ENCODE data around the gene PTGDS. TPM values are rescaled to one million over a fixed set of nuclear protein-coding genes. Genes with fewer than 3 reads are reported as not detected.
A peak's percentile ranks its signal among the peaks of the same experiment; 100 is the strongest.

PTGDS gene
- total RNA-seq, 2 donors from 2014 or later: 8.7 to 36.9 TPM

GRCh38 chr9:136944519-136945332, 32.6 kb upstream of the PTGDS start, which contains the start of the genes C8G and FBXW5:
TSS of gene C8G (plus strand) at chr9:136945243. CDS start at chr9:136945321, 78 bp downstream.
TSS of gene FBXW5 (minus strand) at chr9:136944738. CDS start at chr9:136944083, 655 bp downstream.
- intact Hi-C loops (cut with DNase I, micrococcal nuclease): loop anchor here in 1 of 2 donors (10.0 kb wide), 1 partner anchor 80 kb away; the partner anchor contains the start of gene ABCA2
- peak; percentile 93 to 94 for DNase-seq
- peak; percentile 72 for ATAC-seq

GRCh38 chr9:136945333-136946227, 31.7 kb upstream of the PTGDS start:
- intact Hi-C loops (cut with DNase I, micrococcal nuclease): loop anchor here in 1 of 2 donors (10.0 kb wide), 1 partner anchor 79 kb away; the partner anchor contains the start of gene ABCA2
- no peak for ATAC-seq
- DNase-seq: peak in 1 of 2 donors; percentile 44

- ATAC-seq: no peak
- DNase-seq: peak in 1 of 2 donors; percentile 32
- intact Hi-C loops (cut with DNase I, micrococcal nuclease): loop anchor here in 1 of 2 donors (10.0 kb wide), 1 partner anchor 78 kb away; the partner anchor contains the start of gene ABCA2
Measured at GRCh38 chr9:136946228-136947027, 30.9 kb upstream of the PTGDS start.

GRCh38 chr9:136947028-136947891, 30.0 kb upstream of the PTGDS start:
- ATAC-seq (no peak), DNase-seq (peak in 1 of 2 donors; percentile 29)
- intact Hi-C loops (cut with DNase I, micrococcal nuclease): loop anchor here in 1 of 2 donors (10.0 kb wide), 1 partner anchor 78 kb away; the partner anchor contains the start of gene ABCA2

GRCh38 chr9:136947955-136948510, 29.3 kb upstream of the PTGDS start:
- no peak for ATAC-seq
- intact Hi-C loops (cut with DNase I, micrococcal nuclease): loop anchor here in 1 of 2 donors (10.0 kb wide), 1 partner anchor 77 kb away; the partner anchor contains the start of gene ABCA2
- peak; percentile 56 to 74 for DNase-seq

GRCh38 chr9:136949239-136949816, 28.0 kb upstream of the PTGDS start:
- intact Hi-C loops (cut with DNase I, micrococcal nuclease): loop anchor here in 1 of 2 donors (10.0 kb wide), 1 partner anchor 75 kb away; the partner anchor contains the start of gene ABCA2
- DNase-seq (no peak), ATAC-seq (peak; percentile 37)

- intact Hi-C loops (cut with DNase I, micrococcal nuclease): loop anchor here in 1 of 2 donors (10.0 kb wide), 1 partner anchor 75 kb away; the partner anchor contains the start of gene ABCA2
- peak; percentile 79 for ATAC-seq
- DNase-seq: peak; percentile 97 to 98
Measured at GRCh38 chr9:136949817-136950655, 27.3 kb upstream of the PTGDS start.

GRCh38 chr9:136950656-136951276, 26.5 kb upstream of the PTGDS start:
- DNase-seq: no peak
- peak; percentile 17 for ATAC-seq

GRCh38 chr9:136951541-136952320, 25.6 kb upstream of the PTGDS start, which contains the start of gene LCN12:
TSS of gene LCN12 (plus strand) at chr9:136952273. CDS start at chr9:136952328, 55 bp downstream.
- ATAC-seq (no peak), DNase-seq (peak in 1 of 2 donors; percentile 74)
- intact Hi-C loops (cut with DNase I, micrococcal nuclease): no loop called here

More at GRCh38 chr9:136950656-136951276, 26.5 kb upstream of the PTGDS start:
- intact Hi-C loops (cut with DNase I, micrococcal nuclease): no loop called here

GRCh38 chr9:136952321-136952850, 24.9 kb upstream of the PTGDS start:
- DNase-seq: no peak
- intact Hi-C loops (cut with DNase I, micrococcal nuclease): no loop called here
- no peak for ATAC-seq

GRCh38 chr9:136952876-136953770, 24.2 kb upstream of the PTGDS start:
- ATAC-seq (no peak), DNase-seq (no peak)
- intact Hi-C loops (cut with DNase I, micrococcal nuclease): no loop called here

GRCh38 chr9:136953771-136954269, 23.5 kb upstream of the PTGDS start:
- DNase-seq: no peak
- ATAC-seq: no peak
- intact Hi-C loops (cut with DNase I, micrococcal nuclease): no loop called here

Data from left colon (tissue), 2 donors.